K562 (cell line): ENCODE measurements around the gene DNM1. TPM values are rescaled to one million over a fixed set of nuclear protein-coding genes. Genes with fewer than 3 reads are reported as not detected.
A peak's percentile ranks its signal among the peaks of the same experiment; 100 is the strongest.

Experiments
- ARHGAP35 ChIP-seq: fragments of 450-650 bp; IDR thresholded peaks from 2 replicates; pipeline ENCODE4 v1.6.1; 2018; ENCODE audit not compliant: partially characterized antibody
- ARID2 ChIP-seq: fragments of 450-650 bp; IDR thresholded peaks from 2 replicates; pipeline ENCODE4 v1.6.1; 2017; ENCODE audit warnings: antibody characterized with exemption, mild to moderate bottlenecking
- BRD9 ChIP-seq: fragments of 450-650 bp; IDR thresholded peaks from 2 replicates; pipeline ENCODE4 v1.6.1; 2018; ENCODE audit warnings: low read depth; ENCODE audit not compliant: partially characterized antibody
- CBX2 ChIP-seq: fragments of 200-600 bp; sonication (generic); IDR thresholded peaks from one replicate; pipeline ENCODE4 v1.6.1; 2012; ENCODE audit warnings: mild to moderate bottlenecking, low read length, inconsistent platforms; ENCODE audit not compliant: insufficient read depth, poor library complexity, severe bottlenecking
- CHD4 ChIP-seq: fragments of 200-600 bp; sonication (generic); IDR thresholded peaks from 3 replicates; pipeline ENCODE4 v1.6.1; 2012; ENCODE audit warnings: low read depth, mild to moderate bottlenecking, mixed read lengths, low read length, inconsistent platforms; ENCODE audit not compliant: insufficient read depth, insufficient replicate concordance, poor library complexity, severe bottlenecking
- ESRRA ChIP-seq: fragments of 450-650 bp; IDR thresholded peaks from 2 replicates; pipeline ENCODE4 v1.6.1; 2014; ENCODE audit warnings: low read depth, mild to moderate bottlenecking, moderate library complexity, borderline replicate concordance
- ETV5 ChIP-seq: sonication (generic); formaldehyde crosslinking; IDR thresholded peaks from 2 replicates; pipeline ENCODE4 v1.4.0; 2020; ENCODE audit warnings: low read depth, mild to moderate bottlenecking, missing genetic modification reagents
- FOXK2 ChIP-seq, 2 experiments: fragments of 450-650 bp; IDR thresholded peaks in 1 of 2; conservative IDR thresholded peaks in 1 of 2; 2 replicates each; pipeline ENCODE4 v1.6.1; 2016; ENCODE audit warnings: low read depth in 2 of 2, mild to moderate bottlenecking in 1 of 2
- GATA2 ChIP-seq: sonication (generic); formaldehyde crosslinking; IDR thresholded peaks from 2 replicates; pipeline ENCODE4 v1.4.0; 2020; ENCODE audit warnings: mild to moderate bottlenecking, missing genetic modification reagents
- KDM5B ChIP-seq: fragments of 200-600 bp; sonication (generic); IDR thresholded peaks from 2 replicates; pipeline ENCODE4 v1.6.1; 2012; ENCODE audit warnings: low read depth, mild to moderate bottlenecking, moderate library complexity, low read length, control low read depth, inconsistent platforms; ENCODE audit not compliant: insufficient replicate concordance
- PHB ChIP-seq: fragments of 250-450 bp; sonication (Bioruptor Pico); IDR thresholded peaks from 2 replicates; pipeline ENCODE4 v1.5.0; 2021
- SAFB ChIP-seq: fragments of 200-400 bp; formaldehyde crosslinking; IDR thresholded peaks from 2 replicates; pipeline ENCODE4 v1.6.1; 2017; ENCODE audit warnings: low read depth, low read length, borderline replicate concordance
- SMAD3 ChIP-seq: fragments of 450-650 bp; formaldehyde crosslinking; conservative IDR thresholded peaks from 2 replicates; pipeline ENCODE4 v1.4.0; 2020; ENCODE audit warnings: mild to moderate bottlenecking
- WHSC1 ChIP-seq: IDR thresholded peaks from one replicate; pipeline ENCODE4 v1.6.1; 2012; ENCODE audit warnings: low read length, control low read depth, inconsistent platforms
- ZBTB7A ChIP-seq: IDR thresholded peaks from 2 replicates; pipeline ENCODE4 v1.6.1; 2011; ENCODE audit warnings: low read depth, mild to moderate bottlenecking, low read length, moderate library complexity, borderline replicate concordance; ENCODE audit not compliant: control insufficient read depth
- ZC3H4 ChIP-seq: sonication (generic); formaldehyde crosslinking; IDR thresholded peaks from 2 replicates; pipeline ENCODE4 v1.9.0; 2021; ENCODE audit warnings: missing genetic modification reagents, borderline replicate concordance
- ZNF12 ChIP-seq: sonication (generic); formaldehyde crosslinking; IDR thresholded peaks from 2 replicates; pipeline ENCODE4 v1.4.0; 2020; ENCODE audit warnings: mild to moderate bottlenecking, missing genetic modification reagents
- ZNF24 ChIP-seq: fragments of 450-650 bp; IDR thresholded peaks from 2 replicates; pipeline ENCODE4 v1.6.1; 2016
- ZNF436 ChIP-seq: fragments of 250-450, 450-650 bp; sonication (Bioruptor Pico); formaldehyde crosslinking; IDR thresholded peaks from 2 replicates; pipeline ENCODE4 v1.7.0; 2020; ENCODE audit warnings: mild to moderate bottlenecking
- polyA plus RNA-seq, 8 experiments: library from polyadenylated mRNA; depleted of rRNA in 4 of 8; stranded (reverse) in 5 of 8; unstranded in 3 of 8; fragments of >200 nt; fragmentation: Nextera tagmentation in 2 of 8; fragmentation: Illumina TruSeq in 1 of 8; extraction: Ambion mirVana in 2 of 8; extraction: Trizol in 1 of 8; gene quantifications; 2 replicates each; pipeline versions ENCODE4 v1.2.1 to v1.2.3, GENCODE V29; 2011 to 2014; ENCODE audit warnings: inconsistent platforms in 1 of 8, missing spikeins in 1 of 8
- total RNA-seq, 7 experiments: library from RNA; depleted of rRNA in 6 of 7; stranded (reverse); fragments of >200 nt in 6 of 7; fragmentation: Illumina TruSeq in 2 of 7; extraction: Trizol in 2 of 7; gene quantifications; 2 replicates each; pipeline versions ENCODE4 v1.2.1 to v1.2.3, GENCODE V29; 2011 to 2021; ENCODE audit warnings: low replicate concordance in 1 of 7
- TF ChIP-seq, protein P1 (sequence below): fragments of 450-650 bp; conservative IDR thresholded peaks from 2 replicates; pipeline ENCODE4 v1.6.1; 2016; ENCODE audit warnings: missing genetic modification characterization, low read depth, mild to moderate bottlenecking, control low read depth, missing compliant biosample characterization
- TF ChIP-seq, protein P2 (sequence below), 3 experiments: IDR thresholded peaks in 2 of 3; conservative IDR thresholded peaks in 1 of 3; 2 replicates each; pipeline ENCODE4 v1.5.1; 2011 to 2012; ENCODE audit warnings: low read length in 3 of 3, mild to moderate bottlenecking in 3 of 3, control low read depth in 2 of 3, improper control_type of control experiment in 1 of 3, inconsistent platforms in 1 of 3, low read depth in 1 of 3, mixed read lengths in 1 of 3, moderate library complexity in 1 of 3; ENCODE audit not compliant: insufficient read depth in 2 of 3
- TF ChIP-seq, protein P3 (sequence below): fragments of 250-450 bp; sonication (Bioruptor Pico); IDR thresholded peaks from 2 replicates; pipeline ENCODE4 v1.5.0; 2020; ENCODE audit warnings: mild to moderate bottlenecking

Gene DNM1
- total and polyA plus RNA-seq, 9 of the 15 experiments (the other 6 are each of a cell fraction or from before 2014, with no cell fraction given) = 0.39 to 23.1 (median 9.1) TPM

DNA sequence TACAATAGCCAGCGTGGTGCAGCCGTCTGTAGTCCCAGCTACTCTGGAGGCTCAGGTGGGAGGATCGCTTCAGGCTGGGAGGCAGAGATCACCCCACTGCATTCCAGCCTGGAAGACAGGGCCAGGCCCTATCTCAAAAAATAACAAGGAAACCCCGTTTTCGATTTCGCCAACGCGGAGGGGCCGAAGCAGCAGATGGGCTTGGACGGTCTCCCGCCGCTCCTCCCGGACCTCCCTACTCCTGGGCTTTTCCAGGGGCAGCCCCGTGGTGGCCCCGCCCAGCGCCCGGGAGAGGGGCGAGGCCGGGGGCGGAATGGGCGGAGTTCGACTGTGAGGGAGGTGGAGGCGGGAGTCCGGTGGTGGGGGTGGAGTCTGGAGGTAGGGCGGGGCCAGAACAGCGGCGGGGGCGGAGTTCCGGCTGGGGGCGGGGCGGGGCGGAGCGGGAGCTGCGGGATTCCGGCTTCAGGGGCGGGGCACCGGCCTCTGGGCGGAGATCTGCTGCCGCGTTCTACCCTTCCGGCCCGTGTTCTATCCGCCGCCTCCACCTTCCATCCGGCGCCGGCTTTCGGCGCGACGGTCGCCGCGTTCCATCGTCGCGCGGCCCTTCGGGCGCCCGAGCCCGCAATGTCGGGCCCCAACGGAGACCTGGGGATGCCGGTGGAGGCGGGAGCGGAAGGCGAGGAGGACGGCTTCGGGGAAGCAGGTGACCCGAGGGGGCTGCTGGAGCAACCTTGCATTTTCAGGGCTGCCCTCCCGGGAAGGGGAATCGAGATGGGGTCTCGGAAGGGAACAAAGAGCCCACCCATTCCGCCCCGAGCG is 43.2 kb upstream of the DNM1 start, which contains the start of gene BBLN (continued):
- TF ChIP-seq CBX2 (no peak), ZC3H4 (CRISPR knock-in tag) (no peak), SMAD3 (CRISPR knock-in tag) (0 out of 2 replicates have a peak, but pooled peaks have one; percentile 55), ARID2 (peak; percentile 58; the same call in 1 of the 2 replicates), WHSC1 (no peak), SAFB (peak; percentile 29; the same call in 1 of the 2 replicates), ZNF12 (no peak), GATA2 (no peak), ZNF436 (0 out of 2 replicates have a peak, but pooled peaks have one; percentile 56), ETV5 (CRISPR knock-in tag) (no peak), KDM5B (peak; percentile 98), FOXK2 (conservative IDR thresholded peaks at IDR 0.05 in 1 of 2, IDR thresholded peaks at IDR 0.05 in 1 of 2; ENCODE audit: low read depth in 2 of 2) (no peak), BRD9 (no peak), CHD4 (no peak), ZNF24 (no peak), ESRRA (no peak), ZBTB7A (peak; percentile 92), PHB (peak; percentile 95), ARHGAP35 (peak; percentile 9)
- TF ChIP-seq, protein P1, sequence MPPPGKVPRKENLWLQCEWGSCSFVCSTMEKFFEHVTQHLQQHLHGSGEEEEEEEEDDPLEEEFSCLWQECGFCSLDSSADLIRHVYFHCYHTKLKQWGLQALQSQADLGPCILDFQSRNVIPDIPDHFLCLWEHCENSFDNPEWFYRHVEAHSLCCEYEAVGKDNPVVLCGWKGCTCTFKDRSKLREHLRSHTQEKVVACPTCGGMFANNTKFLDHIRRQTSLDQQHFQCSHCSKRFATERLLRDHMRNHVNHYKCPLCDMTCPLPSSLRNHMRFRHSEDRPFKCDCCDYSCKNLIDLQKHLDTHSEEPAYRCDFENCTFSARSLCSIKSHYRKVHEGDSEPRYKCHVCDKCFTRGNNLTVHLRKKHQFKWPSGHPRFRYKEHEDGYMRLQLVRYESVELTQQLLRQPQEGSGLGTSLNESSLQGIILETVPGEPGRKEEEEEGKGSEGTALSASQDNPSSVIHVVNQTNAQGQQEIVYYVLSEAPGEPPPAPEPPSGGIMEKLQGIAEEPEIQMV (tag) = no peak
- TF ChIP-seq, protein P2, sequence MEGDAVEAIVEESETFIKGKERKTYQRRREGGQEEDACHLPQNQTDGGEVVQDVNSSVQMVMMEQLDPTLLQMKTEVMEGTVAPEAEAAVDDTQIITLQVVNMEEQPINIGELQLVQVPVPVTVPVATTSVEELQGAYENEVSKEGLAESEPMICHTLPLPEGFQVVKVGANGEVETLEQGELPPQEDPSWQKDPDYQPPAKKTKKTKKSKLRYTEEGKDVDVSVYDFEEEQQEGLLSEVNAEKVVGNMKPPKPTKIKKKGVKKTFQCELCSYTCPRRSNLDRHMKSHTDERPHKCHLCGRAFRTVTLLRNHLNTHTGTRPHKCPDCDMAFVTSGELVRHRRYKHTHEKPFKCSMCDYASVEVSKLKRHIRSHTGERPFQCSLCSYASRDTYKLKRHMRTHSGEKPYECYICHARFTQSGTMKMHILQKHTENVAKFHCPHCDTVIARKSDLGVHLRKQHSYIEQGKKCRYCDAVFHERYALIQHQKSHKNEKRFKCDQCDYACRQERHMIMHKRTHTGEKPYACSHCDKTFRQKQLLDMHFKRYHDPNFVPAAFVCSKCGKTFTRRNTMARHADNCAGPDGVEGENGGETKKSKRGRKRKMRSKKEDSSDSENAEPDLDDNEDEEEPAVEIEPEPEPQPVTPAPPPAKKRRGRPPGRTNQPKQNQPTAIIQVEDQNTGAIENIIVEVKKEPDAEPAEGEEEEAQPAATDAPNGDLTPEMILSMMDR (IDR thresholded peaks at IDR 0.05 in 2 of 3, conservative IDR thresholded peaks at IDR 0.05 in 1 of 3; ENCODE audit: insufficient read depth in 2 of 3, low read depth in 1 of 3, low read length in 3 of 3) = peak in 1 of 3 experiments; percentile 24; a peak in 2 of 6 replicates
- TF ChIP-seq, protein P3, sequence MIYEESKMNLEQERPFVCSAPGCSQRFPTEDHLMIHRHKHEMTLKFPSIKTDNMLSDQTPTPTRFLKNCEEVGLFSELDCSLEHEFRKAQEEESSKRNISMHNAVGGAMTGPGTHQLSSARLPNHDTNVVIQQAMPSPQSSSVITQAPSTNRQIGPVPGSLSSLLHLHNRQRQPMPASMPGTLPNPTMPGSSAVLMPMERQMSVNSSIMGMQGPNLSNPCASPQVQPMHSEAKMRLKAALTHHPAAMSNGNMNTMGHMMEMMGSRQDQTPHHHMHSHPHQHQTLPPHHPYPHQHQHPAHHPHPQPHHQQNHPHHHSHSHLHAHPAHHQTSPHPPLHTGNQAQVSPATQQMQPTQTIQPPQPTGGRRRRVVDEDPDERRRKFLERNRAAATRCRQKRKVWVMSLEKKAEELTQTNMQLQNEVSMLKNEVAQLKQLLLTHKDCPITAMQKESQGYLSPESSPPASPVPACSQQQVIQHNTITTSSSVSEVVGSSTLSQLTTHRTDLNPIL (CRISPR knock-in tag) = no peak
